Osteocyte (in vitro differentiated cells): ENCODE results near the gene LRRC70. TPM values are rescaled to one million over a fixed set of nuclear protein-coding genes. Genes with fewer than 3 reads are reported as not detected.
"Not testable (repeated sequence)": the region's sequence is repeated elsewhere in the genome, so short reads cannot be mapped to it uniquely, and the experiment has no call there.

Source experiments
- DNase-seq: peaks from one replicate; pipeline ENCODE4 v3.0.0; 2021; ENCODE audit warnings: mixed read lengths; ENCODE audit not compliant: unreplicated experiment; ENCODE audit errors: extremely low spot score
- H3K27ac Mint-ChIP-seq: one replicate; pipeline ENCODE4 v1.8.0; 2021; ENCODE audit warnings: mild to moderate bottlenecking, mixed read lengths; ENCODE audit not compliant: unreplicated experiment
- H3K27me3 Mint-ChIP-seq: one replicate; pipeline ENCODE4 v1.8.0; 2021; ENCODE audit warnings: mixed read lengths; ENCODE audit not compliant: unreplicated experiment
- H3K36me3 Mint-ChIP-seq: one replicate; pipeline ENCODE4 v1.8.0; 2021; ENCODE audit warnings: mixed read lengths; ENCODE audit not compliant: unreplicated experiment
- H3K4me1 Mint-ChIP-seq: one replicate; pipeline ENCODE4 v1.8.0; 2021; ENCODE audit warnings: mixed read lengths; ENCODE audit not compliant: unreplicated experiment
- H3K4me3 Mint-ChIP-seq: one replicate; pipeline ENCODE4 v1.8.0; 2021; ENCODE audit warnings: mild to moderate bottlenecking, moderate library complexity, mixed read lengths; ENCODE audit not compliant: unreplicated experiment
- H3K9me3 Mint-ChIP-seq: one replicate; pipeline ENCODE4 v1.8.0; 2021; ENCODE audit warnings: mixed read lengths; ENCODE audit not compliant: unreplicated experiment
- CTCF ChIP-seq: fragments of 200-600 bp; sonication (generic); IDR thresholded peaks from 2 replicates; pipeline ENCODE4 v1.5.0; 2021; ENCODE audit warnings: antibody characterized with exemption, mild to moderate bottlenecking, moderate library complexity
- total RNA-seq: library from RNA; stranded (reverse); gene quantifications from 2 replicates; pipeline ENCODE4 v1.2.1, GENCODE V29; 2021

The LRRC70 gene
- total RNA-seq, 1 donor from 2014 or later, result 0.73 TPM

- Mint-ChIP-seq H3K4me1 (no peaks in the 10 kb centered on the region), H3K4me3 (no peak overlapping the region), H3K27me3 (no peaks in the 10 kb centered on the region), H3K9me3 (peaks cover 8% of the 10 kb centered on the region), H3K27ac (no peak overlapping the region), H3K36me3 (peaks cover 29% of the 10 kb centered on the region)
- no peak for DNase-seq
- no peak for TF ChIP-seq CTCF
Measured at GRCh38 chr5:62564101-62564500, 14.5 kb upstream of the LRRC70 start.

- H3K36me3 Mint-ChIP-seq, result peaks cover 28% of the 10 kb centered on the region
- not testable (repeated sequence) for H3K27me3 Mint-ChIP-seq, H3K27ac Mint-ChIP-seq, DNase-seq, H3K9me3 Mint-ChIP-seq, H3K4me1 Mint-ChIP-seq, H3K4me3 Mint-ChIP-seq
Measured at GRCh38 chr5:62565740-62566139, 12.9 kb upstream of the LRRC70 start.

- Mint-ChIP-seq H3K4me3 (no peak overlapping the region), H3K27me3 (no peaks in the 10 kb centered on the region), H3K27ac (no peak overlapping the region), H3K36me3 (peaks cover 28% of the 10 kb centered on the region), H3K4me1 (peaks cover 2% of the 10 kb centered on the region), H3K9me3 (peaks cover 11% of the 10 kb centered on the region)
- DNase-seq, result no peak
- TF ChIP-seq CTCF, result no peak
Measured at GRCh38 chr5:62568143-62568542, 10.5 kb upstream of the LRRC70 start.

- TF ChIP-seq CTCF, result no peak
- no peaks in the 10 kb centered on the region for H3K27me3 Mint-ChIP-seq
- H3K9me3 Mint-ChIP-seq, result peaks cover 11% of the 10 kb centered on the region
- H3K4me3 Mint-ChIP-seq, result no peak overlapping the region
- H3K36me3 Mint-ChIP-seq, result peaks cover 28% of the 10 kb centered on the region
- no peak for DNase-seq
- no peak overlapping the region for H3K27ac Mint-ChIP-seq
- peaks cover 2% of the 10 kb centered on the region for H3K4me1 Mint-ChIP-seq
Measured at GRCh38 chr5:62568800-62569432, 9.7 kb upstream of the LRRC70 start.

- H3K27ac Mint-ChIP-seq, result no peak overlapping the region
- H3K4me3 Mint-ChIP-seq, result no peak overlapping the region
- no peak for DNase-seq
Measured at GRCh38 chr5:62569470-62569869, 9.1 kb upstream of the LRRC70 start.

More at GRCh38 chr5:62569470-62569869, 9.1 kb upstream of the LRRC70 start:
- H3K4me1 Mint-ChIP-seq, result peaks cover 2% of the 10 kb centered on the region
- peaks cover 28% of the 10 kb centered on the region for H3K36me3 Mint-ChIP-seq
- H3K9me3 Mint-ChIP-seq, result peaks cover 11% of the 10 kb centered on the region
- no peaks in the 10 kb centered on the region for H3K27me3 Mint-ChIP-seq
- TF ChIP-seq CTCF, result no peak
